ENCODE results near the gene VAC14.

The VAC14 gene

GRCh38 chr16:70757183-70757582, 43.8 kb downstream of the VAC14 start:
- in situ Hi-C loops (cut with HindIII; ENCODE audit: low sequenced_read_pairs), result no loop called here
- no peak overlapping the region for H3K4me3 ChIP-seq (ENCODE audit: low read depth, low read length)
- no peak for TF ChIP-seq CTCF (IDR thresholded peaks at IDR 0.05; ENCODE audit: low read depth, low read length)
- no peak for DNase-seq (ENCODE audit: low read depth, low spot score)

GRCh38 chr16:70756071-70756470, 44.9 kb downstream of the VAC14 start:
- DNase-seq (ENCODE audit: low read depth, low spot score), result no peak
- no peak overlapping the region for H3K4me3 ChIP-seq (ENCODE audit: low read depth, low read length)
- no peak for TF ChIP-seq CTCF (IDR thresholded peaks at IDR 0.05; ENCODE audit: low read depth, low read length)
- in situ Hi-C loops (cut with HindIII; ENCODE audit: low sequenced_read_pairs), result no loop called here

GRCh38 chr16:70754851-70755600, 45.9 kb downstream of the VAC14 start:
- no peak overlapping the region for H3K4me3 ChIP-seq (ENCODE audit: low read depth, low read length)
- in situ Hi-C loops (cut with HindIII; ENCODE audit: low sequenced_read_pairs), result no loop called here
- TF ChIP-seq CTCF (IDR thresholded peaks at IDR 0.05; ENCODE audit: low read depth, low read length), result no peak
- DNase-seq (ENCODE audit: low read depth, low spot score), result no peak

- DNase-seq (ENCODE audit: low read depth, low spot score), result no peak
- no peak overlapping the region for H3K4me3 ChIP-seq (ENCODE audit: low read depth, low read length)
- in situ Hi-C loops (cut with HindIII; ENCODE audit: low sequenced_read_pairs), result no loop called here
- no peak for TF ChIP-seq CTCF (IDR thresholded peaks at IDR 0.05; ENCODE audit: low read depth, low read length)
These were observed 46.6 kb downstream of the VAC14 start for GRCh38 chr16:70754371-70754770.

- TF ChIP-seq CTCF (IDR thresholded peaks at IDR 0.05; ENCODE audit: low read depth, low read length), result no peak
- no peak overlapping the region for H3K4me3 ChIP-seq (ENCODE audit: low read depth, low read length)
- in situ Hi-C loops (cut with HindIII; ENCODE audit: low sequenced_read_pairs), result no loop called here
- no peak for DNase-seq (ENCODE audit: low read depth, low spot score)
These were observed 47.1 kb downstream of the VAC14 start for GRCh38 chr16:70753694-70754325.

GRCh38 chr16:70753228-70753627, 47.7 kb downstream of the VAC14 start:
- DNase-seq (ENCODE audit: low read depth, low spot score), result no peak
- in situ Hi-C loops (cut with HindIII; ENCODE audit: low sequenced_read_pairs), result no loop called here
- no peak for TF ChIP-seq CTCF (IDR thresholded peaks at IDR 0.05; ENCODE audit: low read depth, low read length)
- H3K4me3 ChIP-seq (ENCODE audit: low read depth, low read length), result no peak overlapping the region

Data from astrocyte of the spinal cord (primary cell).